Osteoblast (primary cell): ENCODE results near the gene MGAT5. TPM values are rescaled to one million over a fixed set of nuclear protein-coding genes. Genes with fewer than 3 reads are reported as not detected.

Experiments used
- DNase-seq: peaks from one replicate; pipeline ENCODE4 v3.0.0; 2011; ENCODE audit warnings: low spot score, mixed read lengths; ENCODE audit not compliant: insufficient read length; ENCODE audit errors: missing footprints
- H2AFZ ChIP-seq: 2 replicates; pipeline ENCODE4 v1.6.0; 2011; ENCODE audit warnings: mild to moderate bottlenecking, low read length
- H3K27ac ChIP-seq: 2 replicates; pipeline ENCODE4 v1.5.1; 2011; ENCODE audit warnings: mild to moderate bottlenecking, low read depth, low read length, moderate library complexity
- H3K27me3 ChIP-seq: 2 replicates; pipeline ENCODE4 v1.6.0; 2012; ENCODE audit warnings: mild to moderate bottlenecking, control low read depth, inconsistent platforms, low read length, moderate library complexity; ENCODE audit not compliant: insufficient read depth
- H3K36me3 ChIP-seq: 2 replicates; pipeline ENCODE4 v1.5.1; 2011; ENCODE audit warnings: mild to moderate bottlenecking, low read length, control low read depth, moderate library complexity; ENCODE audit not compliant: insufficient read depth
- H3K4me1 ChIP-seq: 2 replicates; pipeline ENCODE4 v1.5.1; 2011; ENCODE audit warnings: mild to moderate bottlenecking, low read length, control low read depth, moderate library complexity; ENCODE audit not compliant: insufficient read depth
- H3K4me2 ChIP-seq: 2 replicates; pipeline ENCODE4 v1.6.0; 2011; ENCODE audit warnings: mild to moderate bottlenecking, low read length; ENCODE audit not compliant: insufficient read depth
- H3K4me3 ChIP-seq: fragments of 200-600 bp; sonication (generic); 3 replicates; pipeline ENCODE4 v1.5.1; 2012; ENCODE audit warnings: mild to moderate bottlenecking, low read length, inconsistent platforms; ENCODE audit not compliant: insufficient read depth
- H3K79me2 ChIP-seq: 2 replicates; pipeline ENCODE4 v1.6.0; 2012; ENCODE audit warnings: mild to moderate bottlenecking, low read length, control low read depth, inconsistent platforms; ENCODE audit not compliant: insufficient read depth
- H3K9me3 ChIP-seq: 2 replicates; pipeline ENCODE4 v1.5.1; 2011; ENCODE audit warnings: low read depth, low read length, control low read depth
- H4K20me1 ChIP-seq: 2 replicates; pipeline ENCODE4 v1.6.0; 2012; ENCODE audit warnings: mild to moderate bottlenecking, low read length, control low read depth; ENCODE audit not compliant: insufficient read depth
- CTCF ChIP-seq: IDR thresholded peaks from 2 replicates; pipeline ENCODE4 v1.5.1; 2011; ENCODE audit warnings: mild to moderate bottlenecking, low read depth, low read length, moderate library complexity; ENCODE audit errors: extremely low read depth
- total RNA-seq: library from RNA; depleted of rRNA; stranded (reverse); fragments of >200 nt; gene quantifications from 2 replicates; pipeline ENCODE4 v1.2.3, GENCODE V29; 2012

MGAT5 gene
- total RNA-seq, 1 donor = 29.7 TPM

- H3K79me2 ChIP-seq = no peaks in the 10 kb centered on the region
- H3K27ac ChIP-seq = no peak overlapping the region
- H3K9me3 ChIP-seq = no peaks in the 10 kb centered on the region
- no peak overlapping the region for H2AFZ ChIP-seq
- no peak overlapping the region for H3K4me2 ChIP-seq
- no peak overlapping the region for H3K4me3 ChIP-seq
- no peak for TF ChIP-seq CTCF
- no peaks in the 10 kb centered on the region for H4K20me1 ChIP-seq
- peaks cover 25% of the 10 kb centered on the region for H3K4me1 ChIP-seq
- no peak for DNase-seq
- H3K27me3 ChIP-seq = no peaks in the 10 kb centered on the region
- H3K36me3 ChIP-seq = no peaks in the 10 kb centered on the region
These were observed 160.0 kb downstream of the MGAT5 start for GRCh38 chr2:134413912-134414311.

- no peak for DNase-seq
- no peak overlapping the region for H2AFZ ChIP-seq
- H3K4me3 ChIP-seq = no peak overlapping the region
- no peaks in the 10 kb centered on the region for H3K36me3 ChIP-seq
- no peaks in the 10 kb centered on the region for H3K9me3 ChIP-seq
- H3K27ac ChIP-seq = no peak overlapping the region
- H3K79me2 ChIP-seq = no peaks in the 10 kb centered on the region
- TF ChIP-seq CTCF = no peak
- no peak overlapping the region for H3K4me2 ChIP-seq
- peaks cover 12% of the 10 kb centered on the region for H3K4me1 ChIP-seq
- no peaks in the 10 kb centered on the region for H3K27me3 ChIP-seq
- H4K20me1 ChIP-seq = no peaks in the 10 kb centered on the region
These were observed 162.1 kb downstream of the MGAT5 start for GRCh38 chr2:134416018-134416417.

- H3K4me1 ChIP-seq = peaks cover 6% of the 10 kb centered on the region
- no peaks in the 10 kb centered on the region for H3K36me3 ChIP-seq
- no peaks in the 10 kb centered on the region for H3K79me2 ChIP-seq
- no peak for DNase-seq
- H3K4me3 ChIP-seq = no peak overlapping the region
- H3K27ac ChIP-seq = no peak overlapping the region
- no peak overlapping the region for H2AFZ ChIP-seq
- H4K20me1 ChIP-seq = no peaks in the 10 kb centered on the region
- no peaks in the 10 kb centered on the region for H3K27me3 ChIP-seq
- H3K4me2 ChIP-seq = no peak overlapping the region
- H3K9me3 ChIP-seq = no peaks in the 10 kb centered on the region
- TF ChIP-seq CTCF = no peak
These were observed 162.8 kb downstream of the MGAT5 start for GRCh38 chr2:134416637-134417036.

- H3K27ac ChIP-seq = no peak overlapping the region
- H3K4me1 ChIP-seq = peaks cover 4% of the 10 kb centered on the region
- TF ChIP-seq CTCF = no peak
- no peak overlapping the region for H2AFZ ChIP-seq
- H3K36me3 ChIP-seq = no peaks in the 10 kb centered on the region
- no peaks in the 10 kb centered on the region for H3K79me2 ChIP-seq
- no peaks in the 10 kb centered on the region for H3K27me3 ChIP-seq
- no peak overlapping the region for H3K4me3 ChIP-seq
- H3K4me2 ChIP-seq = no peak overlapping the region
- no peaks in the 10 kb centered on the region for H3K9me3 ChIP-seq
- no peaks in the 10 kb centered on the region for H4K20me1 ChIP-seq
- DNase-seq = no peak
These were observed 164.2 kb downstream of the MGAT5 start for GRCh38 chr2:134417968-134418582.
